MG63 (cell line): ENCODE measurements around the gene CCDC138. TPM values are rescaled to one million over a fixed set of nuclear protein-coding genes. Genes with fewer than 3 reads are reported as not detected.

Experiments
- DNase-seq: peaks from one replicate; pipeline ENCODE4 v3.0.0-alpha.2; 2020
- H3K27me3 ChIP-seq: fragments of 250-450 bp; sonication (Bioruptor Pico); 2 replicates; pipeline ENCODE4 v1.5.1; 2020; ENCODE audit warnings: mild to moderate bottlenecking, moderate library complexity
- H3K36me3 ChIP-seq: fragments of 250-450 bp; sonication (Bioruptor Pico); 2 replicates; pipeline ENCODE4 v1.5.1; 2020; ENCODE audit warnings: mild to moderate bottlenecking, moderate library complexity
- H3K4me3 ChIP-seq: fragments of 250-450 bp; sonication (Bioruptor Pico); 2 replicates; pipeline ENCODE4 v1.5.1; 2020; ENCODE audit warnings: mild to moderate bottlenecking, moderate library complexity
- H3K9me3 ChIP-seq: fragments of 250-450 bp; sonication (Bioruptor Pico); 2 replicates; pipeline ENCODE4 v1.5.1; 2020; ENCODE audit warnings: mild to moderate bottlenecking, moderate library complexity
- total RNA-seq: library from RNA; depleted of rRNA; stranded (reverse); fragments of >200 nt; shearing (Covaris generic); gene quantifications from 2 replicates; pipeline ENCODE4 v1.2.3, GENCODE V29; 2014; ENCODE audit warnings: low replicate concordance

CCDC138 gene
- total RNA-seq, 1 experiment from 2014 or later = 11.3 TPM

GRCh38 chr2:108813732-108814131 lies 27.2 kb downstream of the CCDC138 start:
- no peak for DNase-seq
- H3K4me3 ChIP-seq = no peak overlapping the region
- peaks cover 64% of the 10 kb centered on the region for H3K36me3 ChIP-seq
- H3K27me3 ChIP-seq = no peaks in the 10 kb centered on the region
- peaks cover 20% of the 10 kb centered on the region for H3K9me3 ChIP-seq

GRCh38 chr2:108820482-108820881 lies 33.9 kb downstream of the CCDC138 start:
- DNase-seq = no peak
- no peaks in the 10 kb centered on the region for H3K27me3 ChIP-seq
- no peak overlapping the region for H3K4me3 ChIP-seq
- H3K9me3 ChIP-seq = peaks cover 29% of the 10 kb centered on the region
- peaks cover 54% of the 10 kb centered on the region for H3K36me3 ChIP-seq

DNA sequence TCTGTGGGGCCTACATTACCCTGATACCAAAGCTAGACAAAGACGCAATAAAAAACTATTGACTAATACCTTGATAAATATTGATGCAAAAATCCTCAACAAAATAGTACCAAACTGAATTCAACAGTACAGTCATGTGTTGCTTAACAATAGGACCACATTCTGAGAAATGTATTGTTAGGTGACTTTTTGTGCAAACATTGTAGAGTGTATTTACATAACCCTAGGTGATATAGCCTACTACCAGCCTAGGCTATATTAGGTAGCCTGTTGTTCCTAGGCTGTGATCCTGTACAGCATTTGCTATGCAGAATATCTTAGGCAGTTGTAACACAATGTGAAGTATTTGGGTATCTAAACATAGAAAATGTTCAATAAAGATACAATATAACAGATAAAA lies 36.7 kb downstream of the CCDC138 start:
- no peak overlapping the region for H3K4me3 ChIP-seq
- no peak for DNase-seq
- H3K27me3 ChIP-seq = no peaks in the 10 kb centered on the region
- peaks cover 30% of the 10 kb centered on the region for H3K36me3 ChIP-seq
- H3K9me3 ChIP-seq = peaks cover 23% of the 10 kb centered on the region

DNA sequence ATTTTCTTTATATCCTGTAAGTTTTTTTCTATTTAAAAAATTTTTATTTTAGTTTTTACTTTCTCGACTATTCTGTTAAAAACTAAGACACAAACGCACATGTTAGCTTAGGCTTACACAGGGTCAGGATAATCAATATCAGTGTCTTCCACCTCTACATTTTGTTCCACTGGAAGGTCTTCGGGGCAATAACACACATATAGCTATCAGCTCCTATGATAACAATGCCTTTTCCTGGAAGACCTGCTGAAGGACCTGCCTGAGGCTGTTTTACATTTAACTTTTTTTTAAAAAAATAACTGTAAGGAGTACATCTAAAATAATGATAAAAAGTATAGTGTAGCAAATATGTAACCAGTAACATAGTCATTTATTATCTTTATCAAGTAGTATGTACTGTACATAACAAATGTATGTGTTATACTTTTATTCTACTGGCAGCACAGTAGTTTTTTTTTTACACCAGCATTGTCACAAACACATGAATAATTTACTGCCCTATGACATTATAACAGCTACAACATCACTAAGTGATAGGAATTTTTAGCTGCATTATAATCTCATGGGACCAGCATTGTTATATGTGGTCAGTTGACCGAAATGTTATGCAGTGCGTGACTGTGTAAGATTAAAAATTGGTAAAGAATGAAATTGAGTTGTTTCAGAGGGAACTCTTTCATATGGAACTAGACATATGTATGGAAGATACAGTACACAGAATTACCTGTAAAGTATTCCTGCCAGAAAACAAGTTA lies 37.9 kb downstream of the CCDC138 start:
- no peak for DNase-seq
- no peak overlapping the region for H3K4me3 ChIP-seq
- H3K27me3 ChIP-seq = no peaks in the 10 kb centered on the region
- H3K36me3 ChIP-seq = peaks cover 18% of the 10 kb centered on the region
- H3K9me3 ChIP-seq = peaks cover 16% of the 10 kb centered on the region

DNA sequence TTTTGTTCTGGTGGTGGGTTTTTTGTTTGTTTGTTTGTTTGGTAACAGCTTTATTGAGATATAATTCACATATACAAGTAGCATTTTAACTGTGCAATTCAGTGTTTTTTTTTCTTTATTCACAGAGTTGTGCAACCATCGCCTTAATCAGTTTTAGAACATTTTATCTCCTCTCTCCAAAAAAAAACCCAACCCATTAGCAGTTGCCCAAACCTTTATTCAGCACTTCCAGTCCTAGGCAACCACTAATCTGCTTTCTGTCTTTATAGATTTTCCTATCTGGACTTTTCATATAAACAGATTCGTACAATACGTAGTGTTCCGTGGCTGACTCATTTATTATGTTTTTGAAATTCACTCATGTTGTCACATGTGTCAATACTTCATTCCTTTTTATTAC lies 38.7 kb downstream of the CCDC138 start:
- H3K27me3 ChIP-seq = no peaks in the 10 kb centered on the region
- H3K4me3 ChIP-seq = no peak overlapping the region
- no peak for DNase-seq
- H3K36me3 ChIP-seq = peaks cover 10% of the 10 kb centered on the region
- peaks cover 10% of the 10 kb centered on the region for H3K9me3 ChIP-seq

DNA sequence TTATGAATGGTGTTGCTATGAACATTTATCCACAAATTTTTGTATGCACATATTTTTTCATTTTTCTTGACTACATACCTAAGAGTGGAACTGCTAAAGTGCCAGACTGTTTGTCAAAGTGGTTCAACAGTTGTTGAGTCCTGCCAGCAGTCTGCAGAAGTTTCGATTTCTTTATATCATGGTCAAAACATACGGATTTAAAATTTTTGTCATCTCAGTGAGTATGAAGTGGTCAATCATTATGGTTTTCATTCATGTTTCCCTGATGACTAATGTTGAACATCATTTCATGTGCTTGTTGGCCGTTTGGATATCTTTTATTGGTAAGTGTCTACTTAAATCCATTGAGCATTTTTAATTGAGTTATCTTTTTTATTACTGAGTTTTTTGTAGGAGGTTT lies 39.2 kb downstream of the CCDC138 start:
- no peak overlapping the region for H3K4me3 ChIP-seq
- H3K27me3 ChIP-seq = no peaks in the 10 kb centered on the region
- peaks cover 6% of the 10 kb centered on the region for H3K36me3 ChIP-seq
- H3K9me3 ChIP-seq = peaks cover 7% of the 10 kb centered on the region; the same call in 1 of the 2 replicates
- no peak for DNase-seq

DNA sequence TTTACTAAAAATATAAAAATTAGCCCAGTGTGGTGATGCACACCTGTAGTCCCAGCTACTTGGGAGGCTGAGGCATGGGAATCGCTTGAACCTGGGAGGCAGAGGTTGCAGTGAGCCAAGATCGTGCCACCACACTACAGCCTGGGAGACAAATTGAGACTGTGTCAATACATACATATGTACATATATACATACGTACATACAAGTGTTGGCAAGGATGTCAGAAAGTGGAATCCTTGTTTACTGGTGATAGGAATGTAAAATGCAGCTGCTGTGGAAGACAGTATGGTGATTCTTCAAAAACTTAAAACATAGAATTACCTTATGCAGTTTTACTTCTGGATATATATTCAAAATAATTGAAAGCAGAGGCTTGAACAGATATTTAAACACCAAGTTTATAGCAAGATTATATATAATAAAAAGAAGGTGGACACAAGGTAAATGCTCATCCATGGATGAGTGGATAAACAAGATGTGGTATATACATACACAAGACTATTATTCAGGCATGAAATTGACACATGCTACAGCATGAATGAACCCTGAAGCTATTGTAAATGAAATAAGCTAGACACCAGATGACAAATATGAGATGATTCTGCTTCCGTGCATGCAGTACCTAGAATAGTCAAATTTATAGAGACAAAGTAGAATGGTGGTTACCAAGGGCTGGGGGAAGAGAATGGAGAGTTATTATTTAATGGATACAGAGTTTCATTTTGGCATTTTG lies 43.2 kb downstream of the CCDC138 start:
- DNase-seq = no peak
- H3K4me3 ChIP-seq = no peak overlapping the region
- H3K36me3 ChIP-seq = no peaks in the 10 kb centered on the region; the same call in 1 of the 2 replicates
- no peaks in the 10 kb centered on the region for H3K27me3 ChIP-seq
- no peaks in the 10 kb centered on the region for H3K9me3 ChIP-seq

GRCh38 chr2:108833219-108833618 lies 46.6 kb downstream of the CCDC138 start:
- Histone ChIP-seq H3K36me3 (no peaks in the 10 kb centered on the region), H3K9me3 (no peaks in the 10 kb centered on the region; the same call in 1 of the 2 replicates), H3K4me3 (no peak overlapping the region), H3K27me3 (no peaks in the 10 kb centered on the region)
- peak; percentile 2 for DNase-seq

GRCh38 chr2:108834620-108835019 lies 48.0 kb downstream of the CCDC138 start:
- H3K4me3 ChIP-seq = no peak overlapping the region
- no peak for DNase-seq
- H3K27me3 ChIP-seq = no peaks in the 10 kb centered on the region
- peaks cover 4% of the 10 kb centered on the region; the same call in 1 of the 2 replicates for H3K9me3 ChIP-seq
- no peaks in the 10 kb centered on the region; the same call in 1 of the 2 replicates for H3K36me3 ChIP-seq

DNA sequence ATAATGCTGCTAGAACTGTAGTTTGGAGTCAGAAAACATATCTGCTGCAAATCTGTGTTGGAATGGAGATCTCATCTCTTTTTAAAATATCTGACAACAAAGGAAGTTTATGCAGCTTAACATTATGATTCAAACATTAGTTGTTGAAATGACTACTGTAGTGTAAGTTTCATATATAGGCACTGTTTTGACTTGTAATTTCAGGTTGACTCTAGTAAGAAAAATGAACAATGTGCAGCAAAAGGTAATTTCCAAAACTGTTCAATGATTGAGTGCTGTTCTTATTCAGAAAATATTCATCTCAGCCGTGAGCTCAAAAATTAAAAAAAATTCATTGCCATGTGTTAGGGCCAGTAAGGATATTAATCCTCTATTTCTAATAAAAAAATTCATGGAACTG lies 48.5 kb downstream of the CCDC138 start:
- no peaks in the 10 kb centered on the region; the same call in 1 of the 2 replicates for H3K36me3 ChIP-seq
- H3K27me3 ChIP-seq = no peaks in the 10 kb centered on the region
- DNase-seq = no peak
- H3K4me3 ChIP-seq = no peak overlapping the region
- peaks cover 4% of the 10 kb centered on the region; the same call in 1 of the 2 replicates for H3K9me3 ChIP-seq

- no peak for DNase-seq
- Histone ChIP-seq H3K4me3 (no peak overlapping the region), H3K36me3 (no peaks in the 10 kb centered on the region; the same call in none of the 2 replicates), H3K27me3 (no peaks in the 10 kb centered on the region), H3K9me3 (peaks cover 10% of the 10 kb centered on the region)
Measured at GRCh38 chr2:108837198-108837597, 50.6 kb downstream of the CCDC138 start.

DNA sequence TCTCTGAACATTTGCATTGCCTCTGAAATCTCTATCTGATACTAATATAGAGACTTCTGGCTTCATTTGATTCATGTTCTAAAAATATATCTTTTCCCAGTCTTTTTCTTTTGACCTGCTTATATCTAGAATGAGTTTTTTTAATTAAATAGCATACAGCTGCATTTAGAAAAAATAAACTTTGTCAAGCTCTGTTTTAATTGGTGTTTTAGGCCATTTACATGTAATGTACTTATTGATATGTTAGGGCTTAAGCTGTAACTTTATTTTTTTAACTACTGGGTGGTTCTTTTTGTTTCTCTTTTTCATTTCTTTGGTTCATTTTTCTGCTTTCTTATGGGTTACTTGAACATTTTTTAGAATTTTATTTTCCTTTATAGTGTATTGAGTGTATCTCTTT lies 54.9 kb downstream of the CCDC138 start:
- peaks cover 10% of the 10 kb centered on the region for H3K9me3 ChIP-seq
- H3K4me3 ChIP-seq = no peak overlapping the region
- H3K27me3 ChIP-seq = no peaks in the 10 kb centered on the region
- H3K36me3 ChIP-seq = no peaks in the 10 kb centered on the region; the same call in none of the 2 replicates
- DNase-seq = no peak

DNA sequence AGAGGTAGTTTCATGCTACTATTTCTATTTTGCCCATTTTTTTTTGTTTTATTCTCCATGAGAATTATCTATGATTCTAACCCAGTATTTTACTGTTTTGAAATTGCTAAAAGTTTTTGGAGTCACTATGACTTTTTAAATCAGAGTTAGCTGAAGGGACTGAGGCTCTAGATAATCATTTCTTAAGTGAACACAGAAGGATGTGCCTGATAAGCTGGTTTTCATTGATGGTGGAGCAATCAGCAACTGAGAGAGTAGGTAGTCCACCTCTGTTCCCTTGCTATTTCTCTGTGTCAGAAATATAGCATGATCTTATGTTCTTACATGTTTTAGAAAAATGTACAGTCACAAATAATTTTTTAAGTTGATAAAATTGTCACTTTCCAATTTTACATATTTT lies 59.4 kb downstream of the CCDC138 start:
- Histone ChIP-seq H3K27me3 (no peaks in the 10 kb centered on the region), H3K9me3 (peaks cover 6% of the 10 kb centered on the region; the same call in 1 of the 2 replicates), H3K4me3 (no peak overlapping the region), H3K36me3 (no peaks in the 10 kb centered on the region; the same call in 1 of the 2 replicates)
- no peak for DNase-seq

DNA sequence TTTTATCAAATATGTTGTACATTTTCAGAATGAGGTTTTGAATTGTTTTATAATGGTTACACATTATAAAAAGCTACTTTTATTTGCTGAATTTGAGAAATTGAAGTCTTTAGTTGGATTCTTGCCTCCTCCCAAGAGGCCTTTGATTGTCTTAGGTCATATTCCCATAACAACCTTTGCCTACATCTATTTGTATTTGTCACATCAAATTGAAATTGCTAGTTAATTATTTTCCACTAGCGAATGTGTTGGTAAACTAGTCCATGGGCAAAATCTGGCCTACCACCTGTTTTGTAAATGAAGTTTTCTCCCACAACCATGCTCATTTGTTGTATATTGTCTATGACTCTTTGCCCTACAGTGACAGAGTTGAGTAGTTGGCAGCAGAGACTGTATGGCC lies 60.4 kb downstream of the CCDC138 start:
- Histone ChIP-seq H3K4me3 (no peak overlapping the region), H3K36me3 (no peaks in the 10 kb centered on the region), H3K27me3 (no peaks in the 10 kb centered on the region), H3K9me3 (no peaks in the 10 kb centered on the region)
- DNase-seq = no peak

GRCh38 chr2:108852375-108852774 lies 65.8 kb downstream of the CCDC138 start:
- DNase-seq = no peak
- H3K9me3 ChIP-seq = no peaks in the 10 kb centered on the region
- no peaks in the 10 kb centered on the region for H3K36me3 ChIP-seq
- no peaks in the 10 kb centered on the region for H3K27me3 ChIP-seq
- H3K4me3 ChIP-seq = no peak overlapping the region

GRCh38 chr2:108853421-108853820 lies 66.8 kb downstream of the CCDC138 start:
- no peaks in the 10 kb centered on the region for H3K36me3 ChIP-seq
- no peak for DNase-seq
- no peaks in the 10 kb centered on the region for H3K27me3 ChIP-seq
- no peak overlapping the region for H3K4me3 ChIP-seq
- H3K9me3 ChIP-seq = no peaks in the 10 kb centered on the region

DNA sequence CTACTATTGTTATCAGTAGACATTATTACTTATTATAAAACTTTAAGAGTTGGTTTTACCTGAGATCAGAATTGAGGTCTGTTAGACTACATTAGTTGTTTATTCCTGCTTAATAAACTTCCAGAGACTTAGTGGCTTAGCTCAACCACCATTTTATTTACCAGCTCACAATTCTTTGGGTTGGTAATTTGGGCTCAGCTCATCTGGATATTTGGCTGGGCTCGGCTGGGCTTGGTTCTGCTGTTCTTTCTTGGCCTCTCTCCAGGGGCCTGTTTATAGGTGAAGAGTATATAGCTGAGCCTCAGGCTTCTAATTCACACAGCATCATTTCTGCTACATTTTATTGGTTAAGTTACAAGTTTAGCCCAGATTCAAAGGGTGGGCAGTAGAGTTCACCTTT lies 67.9 kb downstream of the CCDC138 start:
- Histone ChIP-seq H3K9me3 (no peaks in the 10 kb centered on the region), H3K27me3 (no peaks in the 10 kb centered on the region), H3K4me3 (no peak overlapping the region), H3K36me3 (no peaks in the 10 kb centered on the region)
- no peak for DNase-seq

DNA sequence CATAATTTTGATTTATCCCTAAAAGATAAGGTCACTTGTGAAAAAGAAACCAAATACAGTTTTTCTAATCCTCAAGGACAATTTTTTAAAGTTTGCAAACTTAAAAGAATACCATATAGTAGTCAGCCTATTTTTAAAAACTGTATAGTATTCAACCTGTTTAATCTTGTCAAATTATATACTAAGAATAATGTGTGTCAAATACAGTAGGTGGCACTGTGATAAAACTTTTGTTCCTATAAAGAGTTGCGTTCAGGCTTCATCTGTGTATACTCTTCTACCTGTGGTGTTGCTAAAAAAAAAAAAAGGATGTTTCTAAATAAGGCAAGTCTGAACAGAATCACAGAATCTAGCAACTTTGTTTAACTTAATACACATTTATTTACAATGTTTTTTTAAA lies 68.6 kb downstream of the CCDC138 start:
- Histone ChIP-seq H3K27me3 (no peaks in the 10 kb centered on the region), H3K36me3 (no peaks in the 10 kb centered on the region), H3K4me3 (no peak overlapping the region), H3K9me3 (no peaks in the 10 kb centered on the region)
- DNase-seq = no peak
